NCI-H526 (cell line): ENCODE results near the gene TRIO.
A peak's percentile ranks its signal among the peaks of the same experiment; 100 is the strongest.

Source experiments
- DNase-seq, 2 experiments: peaks; one replicate each; lab custom pipeline; 2025; lab: John Stamatoyannopoulos, UW

The TRIO gene

DNA sequence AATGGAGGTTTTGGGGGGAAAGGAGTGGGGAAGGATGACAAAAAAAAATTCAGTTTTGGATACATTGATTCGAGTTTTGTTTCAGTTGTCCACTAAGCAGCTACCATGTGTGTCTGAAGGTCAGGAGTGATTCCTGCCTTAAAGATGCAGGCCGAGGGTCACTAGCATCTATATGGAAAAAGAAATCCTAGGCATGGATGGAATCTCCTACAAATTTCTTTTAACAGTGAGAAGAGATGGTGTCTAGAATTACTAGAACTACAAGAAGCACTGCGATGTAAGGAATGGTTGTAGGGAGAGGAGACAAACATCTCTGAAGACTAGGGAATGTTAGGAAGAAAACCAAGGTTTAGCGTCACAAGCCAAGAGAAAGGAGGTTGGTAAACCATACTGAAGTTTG lies 19.6 kb upstream of the TRIO start:
- no peak for DNase-seq

DNA sequence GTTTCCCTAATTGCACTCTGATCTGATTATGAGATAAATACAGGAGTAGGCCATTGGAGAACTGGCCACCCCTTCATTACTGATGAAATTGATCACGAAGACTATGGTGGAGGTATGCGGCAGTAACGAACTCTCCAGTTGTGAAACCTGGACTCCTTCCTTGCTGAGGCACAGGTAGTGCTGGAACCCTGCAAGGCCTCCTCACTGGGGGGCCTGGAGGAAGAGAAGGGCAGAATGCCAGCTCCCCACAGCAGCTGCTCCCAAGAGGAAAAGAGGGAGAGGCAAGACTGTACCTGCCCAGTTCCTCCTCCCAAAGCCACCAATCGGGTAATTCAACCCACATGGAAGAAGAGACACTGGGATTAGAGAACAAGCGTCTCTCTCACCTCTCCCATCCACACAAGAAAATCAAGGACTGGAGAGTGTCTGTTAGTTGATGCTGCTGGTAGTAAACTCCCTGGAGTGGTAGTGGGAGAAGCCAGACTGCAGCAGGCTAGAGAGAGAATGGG lies 19.1 kb upstream of the TRIO start:
- peak in 1 of 2 experiments; percentile 5 for DNase-seq

DNA sequence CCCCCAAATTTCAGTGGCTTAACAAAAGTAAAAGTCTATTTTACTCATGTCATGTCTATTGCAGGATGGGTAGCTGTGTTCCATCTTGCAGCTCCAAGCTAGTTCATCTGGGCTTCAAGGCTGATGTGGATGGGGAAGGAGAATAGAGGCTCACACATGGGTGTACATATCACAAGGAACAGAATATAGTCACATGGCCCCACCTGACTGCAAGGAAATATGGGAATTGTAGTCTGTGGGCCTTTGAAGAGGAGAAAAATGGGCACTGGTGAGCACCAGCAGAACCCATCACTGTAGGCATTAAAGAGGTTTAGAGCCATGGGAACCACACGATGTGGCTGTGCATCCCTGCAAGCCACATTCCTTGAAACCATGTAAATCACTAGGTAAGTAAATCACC lies 17.9 kb upstream of the TRIO start:
- DNase-seq: no peak

- no peak for DNase-seq
Observed at GRCh38 chr5:14127587-14127986, 15.6 kb upstream of the TRIO start.

DNA sequence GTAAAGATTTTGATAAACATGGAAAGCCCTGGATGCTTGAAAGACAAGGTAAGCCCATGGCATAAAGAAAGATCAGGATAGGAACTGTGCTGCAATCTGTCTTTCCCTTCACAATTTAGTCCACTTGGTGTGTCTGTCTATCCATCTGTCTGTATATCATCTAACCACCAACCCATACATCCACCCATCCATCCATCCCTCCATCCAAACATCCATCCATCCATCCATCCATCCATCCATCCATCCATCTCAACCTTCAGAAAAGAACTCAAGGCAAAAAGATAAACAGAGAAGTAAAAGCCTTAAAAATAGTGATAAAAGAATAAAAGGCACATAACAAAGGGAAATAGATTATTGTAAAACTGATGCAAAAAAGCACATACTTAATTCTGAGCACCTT lies 15.1 kb upstream of the TRIO start:
- no peak for DNase-seq

GRCh38 chr5:14129123-14129522 lies 14.0 kb upstream of the TRIO start:
- no peak for DNase-seq

GRCh38 chr5:14131855-14132503 lies 11.2 kb upstream of the TRIO start:
- no peak for DNase-seq

- DNase-seq: no peak
Observed at GRCh38 chr5:14133394-14133793, 9.7 kb upstream of the TRIO start.

DNA sequence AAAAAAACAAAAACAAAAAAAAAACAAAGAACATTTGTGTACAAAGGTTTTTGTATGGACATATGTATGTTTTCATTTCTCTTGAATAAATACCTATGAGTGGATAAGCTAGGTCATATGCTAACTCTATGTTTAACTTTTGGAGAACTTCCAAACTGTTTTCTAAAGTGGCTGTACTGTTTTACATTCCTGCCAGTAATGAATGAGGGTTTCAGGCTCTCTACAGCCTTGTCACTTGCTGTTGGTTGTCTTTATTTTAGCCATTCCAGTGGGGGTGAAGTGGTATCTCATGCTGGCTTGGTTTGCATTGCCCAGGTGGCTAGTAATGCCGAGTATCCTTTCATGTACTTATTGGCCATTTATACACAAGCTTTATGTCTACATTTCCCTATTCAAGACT lies 9.1 kb upstream of the TRIO start:
- DNase-seq: no peak

DNA sequence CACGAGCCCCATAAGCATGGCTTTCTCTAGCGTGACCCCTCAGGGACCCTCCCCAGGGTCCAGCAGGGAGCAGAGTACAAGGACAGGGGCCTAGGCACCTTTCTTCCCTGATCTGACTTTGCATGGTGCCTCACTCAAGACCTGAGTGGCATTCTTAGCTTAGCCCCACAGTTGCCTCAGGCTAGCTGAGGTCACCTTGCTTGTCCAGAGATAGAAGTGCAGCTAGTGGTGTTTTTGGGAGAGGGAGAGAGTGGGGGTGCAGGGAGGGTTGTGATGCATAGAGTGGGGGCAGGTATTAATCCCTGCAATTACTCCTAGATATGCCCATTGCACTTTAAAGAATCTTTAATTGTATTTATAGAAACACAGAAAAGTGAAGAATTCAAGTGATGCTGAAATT lies 8.4 kb upstream of the TRIO start:
- no peak for DNase-seq

- DNase-seq: no peak
Observed at GRCh38 chr5:14135621-14136020, 7.5 kb upstream of the TRIO start.

GRCh38 chr5:14136228-14136627 lies 6.9 kb upstream of the TRIO start:
- DNase-seq: no peak

GRCh38 chr5:14138608-14139540 lies 4.3 kb upstream of the TRIO start:
- no peak for DNase-seq

- no peak for DNase-seq
Observed at GRCh38 chr5:14141764-14142163, 1.4 kb upstream of the TRIO start.

- DNase-seq: peak in 1 of 2 experiments; percentile 69
Observed at GRCh38 chr5:14142202-14142826, 828 bp upstream of the TRIO start.

GRCh38 chr5:14143546-14143840 lies 351 bp downstream of the TRIO start:
- DNase-seq: no peak

GRCh38 chr5:14143841-14144585 lies 871 bp downstream of the TRIO start:
- peak in 1 of 2 experiments; percentile 73 for DNase-seq

GRCh38 chr5:14144586-14145434 lies 1.7 kb downstream of the TRIO start:
- DNase-seq: peak; percentile 82 to 85

DNA sequence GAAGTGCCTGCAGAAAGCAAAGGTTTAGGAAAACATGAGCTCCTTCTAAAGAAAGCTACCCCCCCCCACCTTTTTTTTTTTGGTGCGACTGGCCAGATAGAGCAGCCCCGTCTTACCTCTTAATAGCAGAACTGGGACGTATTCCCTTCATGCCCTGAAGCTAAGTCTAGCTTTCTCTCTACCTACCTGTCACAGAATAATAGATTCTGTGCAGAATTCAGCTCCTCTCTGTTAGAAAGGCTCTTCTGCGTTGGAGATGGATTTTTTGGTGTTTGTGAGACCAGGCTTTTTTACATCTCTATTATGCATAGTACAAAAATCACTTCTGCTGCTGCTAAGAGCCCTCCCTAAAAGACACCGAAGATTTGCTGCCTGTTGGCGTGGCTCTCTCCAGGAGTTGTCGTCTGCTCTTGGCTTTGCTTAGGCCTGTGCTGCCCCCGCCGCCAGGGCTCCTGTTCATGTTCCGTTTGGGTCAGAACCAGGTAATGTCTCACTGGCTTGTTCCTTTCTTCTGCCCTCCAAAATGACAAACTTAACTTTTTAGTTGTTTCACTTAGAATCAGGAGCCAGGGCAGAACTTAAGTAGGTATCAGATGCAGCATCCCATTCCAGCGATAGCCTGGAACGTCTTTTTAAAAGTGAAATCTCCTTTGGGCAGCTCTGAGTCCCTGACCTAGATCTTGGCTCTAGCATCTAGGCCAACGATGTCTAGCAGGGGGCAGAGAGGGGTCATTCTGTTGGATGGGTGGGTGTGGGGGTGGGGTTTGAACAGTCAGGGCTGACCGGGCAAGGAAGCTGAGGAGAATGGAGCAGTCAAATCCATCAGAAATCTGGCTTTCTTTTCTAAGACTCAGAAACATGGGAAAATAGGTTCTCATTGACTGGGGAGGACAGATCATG lies 2.5 kb downstream of the TRIO start:
- no peak for DNase-seq

DNA sequence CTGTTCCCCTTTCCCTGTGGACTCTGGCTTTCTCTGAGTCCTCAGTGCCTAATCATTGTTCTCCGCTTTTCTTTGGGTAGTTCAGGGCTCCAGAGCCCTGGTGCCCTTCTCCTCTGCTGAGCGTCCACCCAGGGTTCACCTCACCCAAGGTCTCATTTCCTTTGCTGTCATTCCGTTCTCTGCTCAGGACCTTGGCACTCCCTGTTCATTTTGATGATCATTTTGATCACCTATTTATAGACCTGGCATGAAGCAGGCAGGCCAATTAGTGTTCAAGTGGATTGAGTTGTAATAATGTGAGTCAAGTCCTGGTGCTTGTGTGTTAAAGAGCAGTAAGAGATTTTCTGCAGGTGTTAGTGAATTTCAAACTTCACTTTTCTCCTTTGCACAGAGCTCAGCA lies 3.6 kb downstream of the TRIO start:
- no peak for DNase-seq
